Esophagus muscularis mucosa (tissue), 3 donors: ENCODE measurements around the gene PPP1R12A.

Experiments
- CTCF ChIP-seq, 3 experiments: fragments of 200-600 bp in 2 of 3; fragments of 450-650 bp in 1 of 3; sonication (generic) in 2 of 3; IDR thresholded peaks; one replicate each; pipeline ENCODE4 v1.5.1; 2017 to 2019; ENCODE audit warnings: antibody characterized with exemption in 3 of 3, mild to moderate bottlenecking in 2 of 3, moderate library complexity in 1 of 3
- POLR2AphosphoS5 ChIP-seq, 2 donors: sonication (generic); formaldehyde crosslinking; IDR thresholded peaks; one replicate each; pipeline ENCODE4 v1.6.1; 2017; ENCODE audit warnings: antibody characterized with exemption in 2 of 2

- TF ChIP-seq CTCF (IDR thresholded peaks at IDR 0.05) (no peak), POLR2AphosphoS5 (IDR thresholded peaks at IDR 0.05) (peak in 1 of 2 donors; percentile 22)
Measured at GRCh38 chr12:79983986-79984620, 49.2 kb upstream of the PPP1R12A start.
